ENCODE results near the gene MAGEB17.
A peak's percentile ranks its signal among the peaks of the same experiment; 100 is the strongest.
"Not testable (repeated sequence)": the region's sequence is repeated elsewhere in the genome, so short reads cannot be mapped to it uniquely, and the experiment has no call there.

The MAGEB17 gene

DNA sequence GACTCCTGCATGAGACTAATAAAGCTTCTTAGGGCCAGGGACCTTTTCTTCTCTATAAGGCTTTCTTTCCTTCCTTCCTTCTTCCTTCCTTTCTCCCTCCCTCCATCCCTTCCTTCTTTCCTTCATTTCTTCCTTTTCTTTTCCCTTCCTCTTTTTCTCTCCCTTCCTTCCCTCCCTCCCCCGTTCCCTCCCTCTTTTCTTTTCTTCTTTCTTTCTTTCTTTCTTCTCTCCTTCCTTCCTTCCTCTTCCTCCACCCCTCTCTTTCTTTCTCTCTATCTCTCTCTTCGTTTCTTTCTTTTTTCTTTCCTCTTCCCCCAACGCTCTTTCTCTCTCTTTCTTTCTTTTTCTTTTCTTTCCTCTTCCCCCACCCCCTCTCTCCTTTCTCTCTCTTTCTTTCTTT, 2.5 kb upstream of the MAGEB17 start:
- no peak for TF ChIP-seq JUND (IDR thresholded peaks at IDR 0.05; ENCODE audit: low read depth)
- no peak for DNase-seq (ENCODE audit: low read depth in 1 of 2, low spot score in 1 of 2)
- in situ Hi-C loops (cut with HindIII; ENCODE audit: low pct_unique_long_range_greater_than_20kb, low sequenced_read_pairs): no loop called here

DNA sequence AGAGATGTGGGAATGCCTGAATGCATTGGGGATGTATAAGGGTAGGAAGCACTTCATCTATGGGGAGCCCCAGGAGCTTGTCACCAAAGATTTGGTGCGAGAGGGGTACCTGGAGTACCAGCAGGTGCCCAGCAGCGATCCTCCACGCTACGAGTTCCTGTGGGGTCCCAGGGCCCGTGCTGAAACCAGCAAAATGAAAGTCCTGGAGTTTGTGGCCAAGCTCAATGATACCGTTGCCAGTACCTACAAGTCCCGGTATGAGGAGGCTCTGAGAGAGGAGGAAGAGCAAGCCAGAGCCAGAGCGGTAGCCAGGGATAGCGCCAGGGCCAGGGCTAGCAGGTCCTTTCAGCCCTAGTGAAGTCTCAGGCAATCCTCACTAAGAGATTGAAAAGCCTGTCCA, 3.8 kb downstream of the MAGEB17 start:
- in situ Hi-C loops (cut with HindIII; ENCODE audit: low pct_unique_long_range_greater_than_20kb, low sequenced_read_pairs): no loop called here
- TF ChIP-seq JUND (IDR thresholded peaks at IDR 0.05; ENCODE audit: low read depth): no peak
- DNase-seq (ENCODE audit: low read depth in 1 of 2, low spot score in 1 of 2): no peak

DNA sequence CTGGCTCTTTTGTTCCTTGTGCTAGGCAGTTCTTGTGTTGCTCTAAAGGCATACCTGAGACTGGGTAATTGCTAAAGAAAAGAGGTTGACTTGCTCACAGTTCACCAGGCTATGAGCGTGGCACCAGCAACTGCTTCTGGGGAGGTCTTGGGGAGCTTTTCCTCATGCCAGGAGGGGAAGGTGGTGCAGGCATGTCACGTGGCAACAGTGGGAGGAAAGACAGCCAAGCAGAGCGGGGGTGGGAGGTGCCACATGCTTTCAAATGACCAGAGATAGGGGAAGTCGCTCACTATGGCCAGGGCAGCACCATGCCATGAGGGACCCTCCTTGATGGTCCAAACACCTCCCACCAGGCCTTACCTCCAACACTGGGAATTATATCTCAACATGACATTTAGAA, 4.7 kb downstream of the MAGEB17 start:
- in situ Hi-C loops (cut with HindIII; ENCODE audit: low pct_unique_long_range_greater_than_20kb, low sequenced_read_pairs): no loop called here
- no peak for DNase-seq (ENCODE audit: low read depth in 1 of 2, low spot score in 1 of 2)
- no peak for TF ChIP-seq JUND (IDR thresholded peaks at IDR 0.05; ENCODE audit: low read depth)

DNA sequence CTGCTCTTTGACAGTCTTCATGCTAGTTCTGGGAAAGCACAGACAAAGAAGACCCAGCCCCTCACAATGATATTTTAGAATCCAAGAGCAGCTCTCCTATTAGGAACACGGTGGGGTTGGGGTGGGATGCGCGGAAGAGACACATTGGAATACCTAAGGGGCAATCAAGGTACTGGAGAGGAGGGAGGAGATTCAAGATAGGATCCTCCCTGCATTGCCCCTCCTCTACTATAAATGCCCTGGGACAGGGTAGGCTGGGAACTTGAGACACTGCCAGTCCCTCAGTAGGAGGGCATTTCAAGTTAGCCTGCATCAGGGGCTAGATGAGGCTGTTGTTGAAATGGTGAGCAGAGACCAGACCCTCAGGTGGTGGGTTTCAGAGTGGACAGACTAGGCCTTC, 5.1 kb downstream of the MAGEB17 start:
- in situ Hi-C loops (cut with HindIII; ENCODE audit: low pct_unique_long_range_greater_than_20kb, low sequenced_read_pairs): no loop called here
- no peak for TF ChIP-seq JUND (IDR thresholded peaks at IDR 0.05; ENCODE audit: low read depth)

DNA sequence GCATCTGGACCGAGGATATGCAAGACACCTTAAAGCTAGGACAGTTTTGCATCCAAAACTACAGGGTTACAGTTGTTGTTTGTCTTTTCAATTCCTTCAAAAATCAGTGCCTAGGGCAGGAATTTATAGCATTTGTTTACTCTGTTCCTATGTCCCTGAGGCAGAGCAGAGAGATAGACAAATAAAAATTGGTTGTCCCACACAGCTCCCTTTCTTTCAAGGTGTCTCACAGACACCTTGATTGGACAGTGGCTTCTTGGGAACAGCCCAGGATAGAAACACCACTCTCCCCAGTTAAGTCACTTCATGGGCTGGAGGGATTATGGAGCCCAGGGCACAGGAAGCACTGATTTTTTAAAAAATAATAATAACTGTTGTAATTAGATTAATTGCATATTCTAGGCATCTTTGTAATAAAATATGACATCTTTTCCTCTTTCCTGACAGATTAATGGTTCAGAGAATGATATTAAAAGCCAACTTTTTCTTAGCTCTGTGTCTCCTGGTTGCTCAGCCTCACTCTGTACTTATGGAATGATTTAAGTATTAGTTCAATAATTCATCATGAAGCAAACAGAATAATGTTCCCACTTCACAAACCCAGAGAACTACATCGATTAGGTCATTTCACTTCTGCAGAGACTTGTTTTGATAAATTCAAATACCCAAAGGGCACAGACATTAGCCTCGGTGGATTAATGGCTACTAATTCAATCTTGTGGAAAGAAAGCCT, 8.2 kb downstream of the MAGEB17 start:
- in situ Hi-C loops (cut with HindIII; ENCODE audit: low pct_unique_long_range_greater_than_20kb, low sequenced_read_pairs): no loop called here
- no peak for TF ChIP-seq JUND (IDR thresholded peaks at IDR 0.05; ENCODE audit: low read depth)
- DNase-seq (ENCODE audit: low read depth in 1 of 2, low spot score in 1 of 2): peak in 1 of 2 experiments; percentile 57

More for the DNA sequence above, 5.1 kb downstream of the MAGEB17 start:
- no peak for DNase-seq (ENCODE audit: low read depth in 1 of 2, low spot score in 1 of 2)

DNA sequence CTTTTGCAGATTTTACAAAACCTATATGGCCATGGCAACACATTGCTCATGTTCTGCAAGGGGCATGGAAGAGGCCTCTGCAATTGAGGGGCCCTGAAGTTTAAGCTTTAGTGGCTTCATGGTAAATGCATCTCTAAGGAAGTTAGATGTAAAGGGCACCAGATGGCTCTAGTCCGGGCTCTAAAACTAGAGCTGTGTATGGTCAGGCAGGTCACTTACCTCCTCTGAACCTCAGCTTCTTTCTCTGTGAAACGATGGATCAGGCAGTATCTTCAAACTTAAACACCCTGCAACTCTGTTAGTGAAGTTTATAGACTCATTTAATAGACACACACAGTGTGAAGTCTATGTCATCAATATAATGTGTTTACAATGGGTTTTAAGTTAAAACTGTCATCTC, 10.0 kb downstream of the MAGEB17 start:
- TF ChIP-seq JUND (IDR thresholded peaks at IDR 0.05; ENCODE audit: low read depth): no peak

DNA sequence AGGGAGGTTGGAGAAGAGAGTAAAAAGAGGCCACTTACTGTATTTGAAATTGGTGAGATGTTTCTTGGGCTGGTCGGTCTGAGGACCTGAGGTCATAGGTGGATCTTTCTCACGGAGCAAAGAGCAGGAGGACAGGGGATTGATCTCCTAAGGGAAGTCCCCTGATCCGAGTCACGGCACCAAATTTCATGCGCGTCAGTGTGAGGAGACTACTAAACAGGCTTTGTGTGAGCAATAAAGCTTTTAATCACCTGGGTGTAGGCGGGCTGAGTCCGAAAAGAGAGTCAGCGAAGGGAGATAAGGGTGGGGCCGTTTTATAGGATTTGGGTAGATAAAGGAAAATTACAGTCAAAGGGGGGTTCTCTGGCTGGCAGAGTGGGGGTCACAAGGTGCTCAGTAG, 16.6 kb downstream of the MAGEB17 start:
- DNase-seq (ENCODE audit: low read depth in 1 of 2, low spot score in 1 of 2); in situ Hi-C loops (cut with HindIII; ENCODE audit: low pct_unique_long_range_greater_than_20kb, low sequenced_read_pairs): not testable (repeated sequence)

More for the DNA sequence above, 10.0 kb downstream of the MAGEB17 start:
- DNase-seq (ENCODE audit: low read depth in 1 of 2, low spot score in 1 of 2): no peak
- in situ Hi-C loops (cut with HindIII; ENCODE audit: low pct_unique_long_range_greater_than_20kb, low sequenced_read_pairs): no loop called here

DNA sequence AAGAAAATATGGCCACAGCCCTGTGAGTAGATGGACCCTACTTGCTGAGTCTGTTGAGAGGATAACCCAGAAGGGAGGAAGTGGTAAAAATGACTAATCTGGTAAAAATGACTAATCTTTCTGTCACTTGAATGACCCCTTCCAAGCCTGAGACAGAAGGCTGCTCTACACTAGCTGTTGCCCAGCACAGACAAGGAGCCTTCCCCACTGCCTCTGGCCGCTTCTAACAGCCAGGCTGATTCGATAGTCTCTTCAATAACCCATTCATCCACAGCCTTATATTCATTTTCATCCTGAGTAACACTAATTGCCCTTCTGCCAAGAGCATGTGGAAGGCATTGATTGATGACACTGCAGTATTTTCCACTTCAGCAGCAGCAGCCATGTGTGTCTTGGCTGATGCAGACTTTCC, 18.4 kb downstream of the MAGEB17 start:
- no peak for DNase-seq (ENCODE audit: low read depth in 1 of 2, low spot score in 1 of 2)
- in situ Hi-C loops (cut with HindIII; ENCODE audit: low pct_unique_long_range_greater_than_20kb, low sequenced_read_pairs): no loop called here
- no peak for TF ChIP-seq JUND (IDR thresholded peaks at IDR 0.05; ENCODE audit: low read depth)

DNA sequence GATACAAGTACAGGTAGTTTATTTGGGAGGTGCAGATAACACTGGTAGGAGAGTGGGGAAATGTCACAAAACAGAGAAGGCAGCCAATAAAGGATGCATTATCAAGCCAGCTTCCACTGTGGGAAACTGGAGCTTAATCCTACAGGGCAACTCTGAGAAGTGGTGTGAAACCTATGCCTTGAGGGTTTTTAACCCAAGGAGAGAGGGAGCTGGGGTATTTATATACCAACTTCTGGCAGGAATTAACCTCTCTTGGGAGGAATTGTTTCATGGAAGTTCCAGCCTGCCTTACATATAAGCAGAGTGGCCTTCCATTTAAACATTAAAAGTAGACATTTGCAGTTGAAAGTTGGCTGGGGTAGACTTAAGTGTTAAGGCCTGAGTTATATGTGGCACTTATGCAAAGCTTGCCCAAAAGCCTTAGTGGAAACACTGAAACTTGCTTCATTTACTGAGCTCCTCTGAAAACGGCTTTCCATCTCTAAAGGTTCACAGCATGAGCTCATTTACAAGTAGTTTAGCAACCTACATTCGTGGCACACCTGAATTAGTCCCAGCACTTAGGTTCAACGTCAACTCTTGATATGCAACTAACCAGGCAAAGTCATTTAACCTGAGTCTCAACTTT, 19.2 kb downstream of the MAGEB17 start:
- no peak for TF ChIP-seq JUND (IDR thresholded peaks at IDR 0.05; ENCODE audit: low read depth)

DNA sequence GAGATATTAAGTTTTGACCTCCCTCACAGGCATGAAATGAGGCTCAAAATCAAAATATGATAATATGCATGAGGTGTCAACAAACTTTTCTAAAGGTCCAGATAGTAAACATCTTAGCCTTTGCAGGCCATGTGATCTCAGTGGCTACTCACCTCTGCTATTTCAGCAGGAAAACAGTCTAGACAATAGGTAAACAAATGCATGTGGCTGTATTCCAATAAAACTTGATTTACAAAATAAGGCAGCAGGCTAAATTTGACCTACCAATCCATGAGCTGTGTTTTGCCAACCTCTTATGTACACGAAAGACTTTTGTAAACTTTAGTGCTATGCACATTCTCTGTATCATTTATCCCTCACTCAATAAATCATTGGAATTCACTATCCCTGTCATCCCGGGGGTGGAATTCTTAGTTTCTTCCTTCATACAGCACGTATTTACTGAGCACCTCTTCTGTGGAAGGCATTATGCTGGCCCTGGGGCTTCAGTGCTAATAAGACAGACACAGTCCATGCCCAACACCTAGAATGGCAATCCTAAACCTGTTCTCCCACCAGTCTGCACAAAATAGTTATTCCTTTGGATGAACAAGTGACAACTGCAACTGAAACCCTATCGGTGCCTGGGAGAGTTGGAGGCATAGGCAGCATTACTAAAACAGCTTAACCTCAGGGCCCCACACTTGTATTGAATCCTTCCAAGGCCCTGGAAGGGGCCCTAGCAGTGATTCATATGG, 19.9 kb downstream of the MAGEB17 start:
- DNase-seq (ENCODE audit: low read depth in 1 of 2, low spot score in 1 of 2): peak in 1 of 2 experiments; percentile 35

More for the DNA sequence above, 19.2 kb downstream of the MAGEB17 start:
- no peak for DNase-seq (ENCODE audit: low read depth in 1 of 2, low spot score in 1 of 2)
- in situ Hi-C loops (cut with HindIII; ENCODE audit: low pct_unique_long_range_greater_than_20kb, low sequenced_read_pairs): no loop called here

DNA sequence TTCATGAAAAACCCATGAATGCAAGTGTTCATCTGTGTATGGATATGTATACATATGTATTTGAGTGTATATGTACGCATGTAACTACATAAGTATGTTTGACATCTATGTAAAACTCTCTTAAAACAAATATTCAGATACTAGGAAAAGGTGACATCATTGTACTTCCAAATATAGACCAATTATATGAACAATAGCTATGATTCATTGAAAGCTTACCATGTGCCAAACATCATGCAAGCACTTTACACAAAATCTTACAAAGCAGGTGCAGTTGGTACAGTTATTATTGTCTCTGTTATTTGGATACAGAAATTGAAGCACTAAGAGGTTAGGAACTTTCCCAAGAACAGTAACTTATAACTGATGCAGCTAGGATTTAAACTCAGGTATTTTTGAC, 21.4 kb downstream of the MAGEB17 start:
- in situ Hi-C loops (cut with HindIII; ENCODE audit: low pct_unique_long_range_greater_than_20kb, low sequenced_read_pairs): no loop called here
- no peak for DNase-seq (ENCODE audit: low read depth in 1 of 2, low spot score in 1 of 2)
- no peak for TF ChIP-seq JUND (IDR thresholded peaks at IDR 0.05; ENCODE audit: low read depth)

More for the DNA sequence above, 19.9 kb downstream of the MAGEB17 start:
- no peak for TF ChIP-seq JUND (IDR thresholded peaks at IDR 0.05; ENCODE audit: low read depth)
- in situ Hi-C loops (cut with HindIII; ENCODE audit: low pct_unique_long_range_greater_than_20kb, low sequenced_read_pairs): no loop called here

DNA sequence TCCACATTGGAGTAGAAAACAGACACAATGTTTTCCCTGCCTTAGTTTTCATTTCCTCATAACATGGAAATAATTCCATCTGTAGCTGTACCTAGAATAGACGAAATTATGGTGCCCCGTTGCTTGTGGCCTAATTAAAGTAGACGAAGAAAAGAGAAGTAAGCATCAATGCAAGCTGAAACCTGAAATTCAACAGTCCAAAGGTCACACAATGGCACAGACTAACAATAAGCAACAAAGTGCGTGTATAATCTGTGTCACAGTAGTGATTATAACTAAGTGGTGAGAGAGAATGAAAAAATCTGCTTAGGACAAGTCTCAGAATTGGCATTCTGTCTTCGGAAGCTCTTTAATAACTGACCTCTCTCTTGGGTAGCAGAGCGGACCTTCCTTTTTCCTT, 24.3 kb downstream of the MAGEB17 start:
- in situ Hi-C loops (cut with HindIII; ENCODE audit: low pct_unique_long_range_greater_than_20kb, low sequenced_read_pairs): no loop called here
- TF ChIP-seq JUND (IDR thresholded peaks at IDR 0.05; ENCODE audit: low read depth): no peak
- no peak for DNase-seq (ENCODE audit: low read depth in 1 of 2, low spot score in 1 of 2)

DNA sequence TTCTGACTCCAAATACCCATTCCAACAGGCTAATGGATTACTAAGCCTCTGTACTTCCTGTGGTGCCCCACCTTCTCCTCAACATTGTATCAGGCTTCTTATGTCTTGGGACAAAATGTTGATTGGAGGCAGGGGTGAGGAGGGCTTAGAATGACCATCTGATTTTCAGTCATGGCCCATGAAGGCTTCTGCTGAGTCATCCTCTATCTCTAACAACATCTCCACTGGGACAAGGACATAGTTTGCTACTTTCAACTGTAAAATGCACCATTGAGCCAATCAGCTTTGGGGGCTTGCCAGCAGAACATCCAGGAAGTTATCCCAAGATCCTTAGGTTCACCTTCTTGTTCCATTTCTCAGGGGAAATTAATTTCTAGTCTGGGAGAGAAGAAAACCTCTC, 29.5 kb downstream of the MAGEB17 start:
- in situ Hi-C loops (cut with HindIII; ENCODE audit: low pct_unique_long_range_greater_than_20kb, low sequenced_read_pairs): no loop called here
- TF ChIP-seq JUND (IDR thresholded peaks at IDR 0.05; ENCODE audit: low read depth): no peak
- DNase-seq (ENCODE audit: low read depth in 1 of 2, low spot score in 1 of 2): no peak
